ENCODE results near the gene VAMP2. TPM values are rescaled to one million over a fixed set of nuclear protein-coding genes. Genes with fewer than 3 reads are reported as not detected.
A peak's percentile ranks its signal among the peaks of the same experiment; 100 is the strongest.
"Not testable (repeated sequence)": the region's sequence is repeated elsewhere in the genome, so short reads cannot be mapped to it uniquely, and the experiment has no call there.

VAMP2 gene
- total RNA-seq, 1 donor, result 40.3 TPM

- peaks cover 54% of the 10 kb centered on the region for H3K4me1 ChIP-seq (ENCODE audit: insufficient read depth, low read length)
- peak overlapping the region; percentile 61 for H3K4me3 ChIP-seq (ENCODE audit: low read length)
- no peaks in the 10 kb centered on the region for H3K27me3 ChIP-seq (ENCODE audit: insufficient read depth, low read length)
- H3K9me3 ChIP-seq (ENCODE audit: low read depth, low read length), result no peaks in the 10 kb centered on the region
Observed at GRCh38 chr17:8186787-8187516, 24.2 kb upstream of the VAMP2 start.

GRCh38 chr17:8186446-8186786, 23.7 kb upstream of the VAMP2 start:
- Histone ChIP-seq H3K4me1 (ENCODE audit: insufficient read depth, low read length) (peaks cover 48% of the 10 kb centered on the region), H3K27me3 (ENCODE audit: insufficient read depth, low read length) (no peaks in the 10 kb centered on the region), H3K4me3 (ENCODE audit: low read length) (peak overlapping the region; percentile 61), H3K9me3 (ENCODE audit: low read depth, low read length) (no peaks in the 10 kb centered on the region)

GRCh38 chr17:8185582-8186445, 23.1 kb upstream of the VAMP2 start:
- H3K4me3 ChIP-seq (ENCODE audit: low read length), result peak overlapping the region; percentile 61
- no peaks in the 10 kb centered on the region for H3K27me3 ChIP-seq (ENCODE audit: insufficient read depth, low read length)
- H3K9me3 ChIP-seq (ENCODE audit: low read depth, low read length), result no peaks in the 10 kb centered on the region
- peaks cover 42% of the 10 kb centered on the region for H3K4me1 ChIP-seq (ENCODE audit: insufficient read depth, low read length)

GRCh38 chr17:8176998-8177731, 14.4 kb upstream of the VAMP2 start:
- Histone ChIP-seq H3K4me1 (ENCODE audit: insufficient read depth, low read length) (peaks cover 39% of the 10 kb centered on the region), H3K27me3 (ENCODE audit: insufficient read depth, low read length) (no peaks in the 10 kb centered on the region), H3K4me3 (ENCODE audit: low read length) (no peak overlapping the region), H3K9me3 (ENCODE audit: low read depth, low read length) (no peaks in the 10 kb centered on the region)

GRCh38 chr17:8176197-8176940, 13.6 kb upstream of the VAMP2 start, which contains the start of gene TMEM107:
TMEM107 (minus strand) TSS chr17:8176380; CDS start chr17:8176286, 94 bp downstream.
- H3K9me3 ChIP-seq (ENCODE audit: low read depth, low read length), result no peaks in the 10 kb centered on the region
- peaks cover 39% of the 10 kb centered on the region for H3K4me1 ChIP-seq (ENCODE audit: insufficient read depth, low read length)
- H3K27me3 ChIP-seq (ENCODE audit: insufficient read depth, low read length), result no peaks in the 10 kb centered on the region
- peak within 1 kb of the TSS; percentile 51 for H3K4me3 ChIP-seq (ENCODE audit: low read length)

- H3K27me3 ChIP-seq (ENCODE audit: insufficient read depth, low read length), result no peaks in the 10 kb centered on the region
- peak overlapping the region; percentile 51 for H3K4me3 ChIP-seq (ENCODE audit: low read length)
- H3K4me1 ChIP-seq (ENCODE audit: insufficient read depth, low read length), result peaks cover 39% of the 10 kb centered on the region
- H3K9me3 ChIP-seq (ENCODE audit: low read depth, low read length), result no peaks in the 10 kb centered on the region
Observed at GRCh38 chr17:8175795-8176196, 13.0 kb upstream of the VAMP2 start.

GRCh38 chr17:8173871-8174322, 11.1 kb upstream of the VAMP2 start:
- no peaks in the 10 kb centered on the region for H3K9me3 ChIP-seq (ENCODE audit: low read depth, low read length)
- peak overlapping the region; percentile 36 for H3K4me3 ChIP-seq (ENCODE audit: low read length)
- H3K27me3 ChIP-seq (ENCODE audit: insufficient read depth, low read length), result no peaks in the 10 kb centered on the region
- H3K4me1 ChIP-seq (ENCODE audit: insufficient read depth, low read length), result peaks cover 39% of the 10 kb centered on the region

GRCh38 chr17:8173056-8173870, 10.5 kb upstream of the VAMP2 start:
- Histone ChIP-seq H3K4me1 (ENCODE audit: insufficient read depth, low read length) (peaks cover 39% of the 10 kb centered on the region), H3K27me3 (ENCODE audit: insufficient read depth, low read length) (no peaks in the 10 kb centered on the region), H3K4me3 (ENCODE audit: low read length) (peak overlapping the region; percentile 36)

GRCh38 chr17:8170186-8170585, 7.4 kb upstream of the VAMP2 start:
- not testable (repeated sequence) for H3K9me3 ChIP-seq (ENCODE audit: low read depth, low read length); H3K4me3 ChIP-seq (ENCODE audit: low read length); H3K27me3 ChIP-seq (ENCODE audit: insufficient read depth, low read length)
- H3K4me1 ChIP-seq (ENCODE audit: insufficient read depth, low read length), result peaks cover 26% of the 10 kb centered on the region

More at GRCh38 chr17:8173056-8173870, 10.5 kb upstream of the VAMP2 start:
- H3K9me3 ChIP-seq (ENCODE audit: low read depth, low read length), result no peaks in the 10 kb centered on the region

GRCh38 chr17:8167526-8167925, 4.8 kb upstream of the VAMP2 start:
- Histone ChIP-seq H3K27me3 (ENCODE audit: insufficient read depth, low read length) (no peaks in the 10 kb centered on the region), H3K9me3 (ENCODE audit: low read depth, low read length) (no peaks in the 10 kb centered on the region), H3K4me1 (ENCODE audit: insufficient read depth, low read length) (peaks cover 29% of the 10 kb centered on the region), H3K4me3 (ENCODE audit: low read length) (no peak overlapping the region)

- no peaks in the 10 kb centered on the region for H3K27me3 ChIP-seq (ENCODE audit: insufficient read depth, low read length)
- no peaks in the 10 kb centered on the region for H3K9me3 ChIP-seq (ENCODE audit: low read depth, low read length)
- no peak overlapping the region for H3K4me3 ChIP-seq (ENCODE audit: low read length)
- peaks cover 30% of the 10 kb centered on the region for H3K4me1 ChIP-seq (ENCODE audit: insufficient read depth, low read length)
Observed at GRCh38 chr17:8166731-8167130, 4.0 kb upstream of the VAMP2 start.

GRCh38 chr17:8164815-8165131, 2.0 kb upstream of the VAMP2 start:
- H3K27me3 ChIP-seq (ENCODE audit: insufficient read depth, low read length), result no peaks in the 10 kb centered on the region
- no peaks in the 10 kb centered on the region for H3K9me3 ChIP-seq (ENCODE audit: low read depth, low read length)
- no peak overlapping the region for H3K4me3 ChIP-seq (ENCODE audit: low read length)
- peaks cover 49% of the 10 kb centered on the region for H3K4me1 ChIP-seq (ENCODE audit: insufficient read depth, low read length)

GRCh38 chr17:8163978-8164814, 1.4 kb upstream of the VAMP2 start:
- Histone ChIP-seq H3K4me1 (ENCODE audit: insufficient read depth, low read length) (peaks cover 53% of the 10 kb centered on the region), H3K4me3 (ENCODE audit: low read length) (no peak overlapping the region), H3K27me3 (ENCODE audit: insufficient read depth, low read length) (no peaks in the 10 kb centered on the region), H3K9me3 (ENCODE audit: low read depth, low read length) (no peaks in the 10 kb centered on the region)

Measured in mononuclear cell (primary cell).